DND-41 (cell line): ENCODE results near the gene SPRR2G.

ENCODE experiments used
- EZH2 ChIP-seq: IDR thresholded peaks from 3 replicates; pipeline ENCODE4 v1.6.1; 2012; ENCODE audit warnings: borderline replicate concordance, low read depth, mild to moderate bottlenecking, moderate library complexity, low read length, inconsistent platforms; ENCODE audit not compliant: severe bottlenecking
- TF ChIP-seq, protein P1 (sequence below): IDR thresholded peaks from 2 replicates; pipeline ENCODE4 v1.5.1; 2012; ENCODE audit warnings: borderline replicate concordance, low read length, moderate library complexity, mild to moderate bottlenecking; ENCODE audit not compliant: poor library complexity, severe bottlenecking; ENCODE audit errors: extremely low read depth

DNA sequence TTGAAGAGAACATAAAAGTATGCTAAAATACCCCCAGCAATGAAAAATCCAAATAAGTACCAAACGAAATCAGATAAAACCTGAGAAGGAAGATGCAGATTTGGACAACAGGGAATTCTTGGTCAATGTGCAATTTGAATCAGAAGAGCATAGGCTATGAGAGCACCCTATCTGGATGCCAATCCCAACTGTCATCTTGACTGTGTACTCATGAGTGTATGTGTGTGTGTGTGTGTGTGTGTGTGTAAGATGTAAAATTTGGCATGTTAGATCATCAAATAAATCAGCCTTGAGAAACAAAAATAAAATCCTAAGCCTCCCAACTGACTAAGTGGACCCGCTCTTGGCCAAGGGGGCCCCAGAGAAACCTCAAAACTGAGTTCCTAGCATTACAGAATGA, 18.0 kb upstream of the SPRR2G start:
- TF ChIP-seq, protein P1, sequence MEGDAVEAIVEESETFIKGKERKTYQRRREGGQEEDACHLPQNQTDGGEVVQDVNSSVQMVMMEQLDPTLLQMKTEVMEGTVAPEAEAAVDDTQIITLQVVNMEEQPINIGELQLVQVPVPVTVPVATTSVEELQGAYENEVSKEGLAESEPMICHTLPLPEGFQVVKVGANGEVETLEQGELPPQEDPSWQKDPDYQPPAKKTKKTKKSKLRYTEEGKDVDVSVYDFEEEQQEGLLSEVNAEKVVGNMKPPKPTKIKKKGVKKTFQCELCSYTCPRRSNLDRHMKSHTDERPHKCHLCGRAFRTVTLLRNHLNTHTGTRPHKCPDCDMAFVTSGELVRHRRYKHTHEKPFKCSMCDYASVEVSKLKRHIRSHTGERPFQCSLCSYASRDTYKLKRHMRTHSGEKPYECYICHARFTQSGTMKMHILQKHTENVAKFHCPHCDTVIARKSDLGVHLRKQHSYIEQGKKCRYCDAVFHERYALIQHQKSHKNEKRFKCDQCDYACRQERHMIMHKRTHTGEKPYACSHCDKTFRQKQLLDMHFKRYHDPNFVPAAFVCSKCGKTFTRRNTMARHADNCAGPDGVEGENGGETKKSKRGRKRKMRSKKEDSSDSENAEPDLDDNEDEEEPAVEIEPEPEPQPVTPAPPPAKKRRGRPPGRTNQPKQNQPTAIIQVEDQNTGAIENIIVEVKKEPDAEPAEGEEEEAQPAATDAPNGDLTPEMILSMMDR: no peak
- TF ChIP-seq EZH2: no peak
